NCI-H226 (cell line): ENCODE measurements around the gene SLC12A3.
A peak's percentile ranks its signal among the peaks of the same experiment; 100 is the strongest.

Experiments
- DNase-seq: peaks from one replicate; pipeline ENCODE4 v3.0.0-alpha.2; 2015

The SLC12A3 gene

GRCh38 chr16:56945847-56946527 lies 81.0 kb downstream of the SLC12A3 start:
- no peak for DNase-seq

- no peak for DNase-seq
Measured at GRCh38 chr16:56946767-56947603, 82.0 kb downstream of the SLC12A3 start.

DNA sequence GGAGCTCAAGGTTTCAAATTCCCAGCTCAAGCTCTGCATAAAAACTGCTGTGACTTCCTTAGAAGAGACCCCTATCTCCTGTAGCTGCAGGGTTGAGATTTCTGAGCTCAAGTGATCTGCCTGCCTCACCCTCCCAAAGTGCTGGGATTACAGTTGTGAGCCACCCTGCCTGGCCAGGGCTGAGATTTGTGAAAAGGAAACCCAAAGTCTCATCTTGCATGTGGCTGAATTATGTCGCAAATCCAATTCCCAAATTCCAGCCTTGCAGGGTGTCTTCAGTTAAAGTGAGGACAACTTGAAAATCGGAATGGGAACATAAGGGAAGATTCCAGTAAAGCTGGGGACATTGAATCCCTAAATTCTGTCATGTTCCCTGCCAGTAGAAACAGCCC lies 82.6 kb downstream of the SLC12A3 start:
- DNase-seq: no peak

- DNase-seq: no peak
Measured at GRCh38 chr16:56948234-56948633, 83.2 kb downstream of the SLC12A3 start.

DNA sequence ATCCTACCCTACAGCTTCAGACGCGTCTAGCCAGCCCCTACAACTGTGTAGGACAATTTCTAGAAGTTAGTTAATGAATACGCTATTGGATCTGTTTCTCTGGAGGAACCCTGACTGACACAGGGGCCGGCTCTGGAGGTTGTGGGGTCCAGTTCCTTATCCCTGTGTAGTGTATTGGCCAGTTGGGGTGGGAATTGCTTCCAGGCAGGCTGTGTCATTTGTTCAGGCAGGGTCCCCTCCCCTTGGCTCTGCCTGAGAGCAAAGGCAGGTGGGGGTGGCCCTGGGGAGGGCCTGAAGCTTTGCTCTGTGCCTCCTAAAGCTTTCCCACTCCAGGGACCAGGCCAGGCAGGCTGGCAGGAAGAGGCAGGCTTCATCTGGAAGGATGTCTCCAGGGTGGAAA lies 85.0 kb downstream of the SLC12A3 start:
- DNase-seq: no peak

- DNase-seq: no peak
Measured at GRCh38 chr16:56950455-56950854, 85.4 kb downstream of the SLC12A3 start.

- no peak for DNase-seq
Measured at GRCh38 chr16:56950881-56951771, 86.1 kb downstream of the SLC12A3 start.

GRCh38 chr16:56953006-56953405 lies 88.0 kb downstream of the SLC12A3 start:
- no peak for DNase-seq

DNA sequence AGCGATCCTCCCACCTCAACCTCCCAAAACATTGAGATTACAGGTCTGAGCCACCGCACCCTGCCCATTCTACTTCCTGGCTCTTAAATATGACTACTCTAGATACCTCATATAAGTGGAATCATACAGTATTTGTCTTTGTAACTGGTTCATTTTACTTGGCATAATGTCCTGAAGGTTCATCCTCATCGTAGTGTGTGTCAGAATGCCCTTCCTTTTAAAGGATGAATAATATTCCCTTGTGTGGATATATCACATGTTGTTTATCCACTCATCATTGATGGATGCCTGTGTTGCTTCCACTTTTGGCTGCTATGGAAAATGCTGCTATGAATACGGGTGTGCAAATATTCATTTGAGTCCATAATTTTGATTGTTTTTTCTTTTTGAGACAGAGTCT lies 91.1 kb downstream of the SLC12A3 start:
- no peak for DNase-seq

DNA sequence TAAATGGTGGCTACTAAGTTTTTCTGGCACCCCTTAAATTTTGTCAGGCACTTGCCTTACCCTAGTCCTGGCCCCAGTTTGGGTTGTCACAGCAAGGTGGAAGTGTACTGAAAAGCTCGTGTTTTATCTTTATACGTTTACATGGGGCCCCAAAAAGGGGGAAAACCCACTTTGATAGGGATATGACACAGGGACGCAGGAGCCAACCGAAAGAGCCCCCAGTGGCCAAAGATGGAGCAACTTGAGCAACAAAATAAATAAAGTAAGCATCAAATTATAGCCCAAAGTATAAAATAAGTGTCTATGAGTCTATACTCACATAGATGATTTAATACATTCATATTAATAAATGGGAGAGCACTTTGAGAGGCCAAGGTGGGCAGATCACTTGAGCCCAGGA lies 91.7 kb downstream of the SLC12A3 start:
- DNase-seq: no peak

- DNase-seq: peak; percentile 74
Measured at GRCh38 chr16:56960681-56961281, 95.8 kb downstream of the SLC12A3 start.

GRCh38 chr16:56961386-56961785 lies 96.4 kb downstream of the SLC12A3 start:
- no peak for DNase-seq

GRCh38 chr16:56961851-56962281 lies 96.9 kb downstream of the SLC12A3 start, which contains the start of gene CETP:
CETP (plus strand) TSS chr16:56961950; CDS start chr16:56961980, 30 bp downstream.
- DNase-seq: no peak

GRCh38 chr16:56964243-56965148 lies 99.5 kb downstream of the SLC12A3 start:
- DNase-seq: peak; percentile 86
